ENCODE measurements around the gene LRP1. TPM values are rescaled to one million over a fixed set of nuclear protein-coding genes. Genes with fewer than 3 reads are reported as not detected.
A peak's percentile ranks its signal among the peaks of the same experiment; 100 is the strongest.

The LRP1 gene
- total and polyA plus RNA-seq, 2 of the 13 experiments (the other 11 are each of a cell fraction or from before 2014, with no cell fraction given): 14.7 to 30.8 TPM

DNA sequence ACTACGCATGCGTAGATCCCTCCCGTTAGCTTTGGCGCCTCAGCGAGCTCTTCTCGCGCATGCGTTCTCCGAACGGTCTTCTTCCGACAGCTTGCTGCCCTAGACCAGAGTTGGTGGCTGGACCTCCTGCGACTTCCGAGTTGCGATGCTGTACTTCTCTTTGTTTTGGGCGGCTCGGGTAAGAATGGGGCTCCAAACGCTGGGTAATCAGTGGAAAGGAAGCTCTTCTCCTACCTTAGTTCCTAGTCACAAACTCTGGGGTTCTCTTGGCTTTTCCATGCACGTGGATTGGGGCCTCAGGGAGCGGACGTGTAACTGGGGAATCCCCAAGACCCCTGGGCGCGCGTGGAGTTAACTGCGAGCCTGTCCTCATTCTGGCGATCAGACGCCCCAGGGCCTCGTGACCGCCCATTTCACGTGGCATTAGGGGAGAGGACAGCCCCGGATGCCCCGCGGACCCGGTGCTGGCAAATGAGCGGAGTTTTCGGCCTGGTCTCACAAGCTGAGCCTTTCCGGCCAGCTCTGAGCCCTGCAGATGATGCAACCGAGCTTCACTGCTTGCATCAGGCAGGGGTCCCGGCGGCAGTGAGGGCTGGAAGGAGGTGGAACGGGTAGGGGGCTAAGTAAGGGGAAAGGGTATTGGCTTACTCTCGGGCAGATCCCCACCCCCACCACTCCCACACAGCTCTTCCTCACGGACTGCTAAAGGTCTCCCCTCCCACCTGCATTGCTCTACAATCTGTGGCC lies 101.5 kb downstream of the LRP1 start, which contains the start of gene SHMT2 (continued):
- TF ChIP-seq HMGXB3 (CRISPR knock-in tag; IDR thresholded peaks at IDR 0.05; ENCODE audit: borderline replicate concordance): peak; percentile 95
- no peak for TF ChIP-seq ZNF549 (CRISPR knock-in tag; IDR thresholded peaks at IDR 0.05)
- TF ChIP-seq, protein P1, sequence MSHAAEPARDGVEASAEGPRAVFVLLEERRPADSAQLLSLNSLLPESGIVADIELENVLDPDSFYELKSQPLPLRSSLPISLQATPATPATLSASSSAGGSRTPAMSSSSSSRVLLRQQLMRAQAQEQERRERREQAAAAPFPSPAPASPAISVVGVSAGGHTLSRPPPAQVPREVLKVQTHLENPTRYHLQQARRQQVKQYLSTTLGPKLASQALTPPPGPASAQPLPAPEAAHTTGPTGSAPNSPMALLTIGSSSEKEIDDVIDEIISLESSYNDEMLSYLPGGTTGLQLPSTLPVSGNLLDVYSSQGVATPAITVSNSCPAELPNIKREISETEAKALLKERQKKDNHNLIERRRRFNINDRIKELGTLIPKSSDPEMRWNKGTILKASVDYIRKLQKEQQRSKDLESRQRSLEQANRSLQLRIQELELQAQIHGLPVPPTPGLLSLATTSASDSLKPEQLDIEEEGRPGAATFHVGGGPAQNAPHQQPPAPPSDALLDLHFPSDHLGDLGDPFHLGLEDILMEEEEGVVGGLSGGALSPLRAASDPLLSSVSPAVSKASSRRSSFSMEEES (CRISPR knock-in tag; IDR thresholded peaks at IDR 0.05): peak; percentile 79
- TF ChIP-seq, protein P2, sequence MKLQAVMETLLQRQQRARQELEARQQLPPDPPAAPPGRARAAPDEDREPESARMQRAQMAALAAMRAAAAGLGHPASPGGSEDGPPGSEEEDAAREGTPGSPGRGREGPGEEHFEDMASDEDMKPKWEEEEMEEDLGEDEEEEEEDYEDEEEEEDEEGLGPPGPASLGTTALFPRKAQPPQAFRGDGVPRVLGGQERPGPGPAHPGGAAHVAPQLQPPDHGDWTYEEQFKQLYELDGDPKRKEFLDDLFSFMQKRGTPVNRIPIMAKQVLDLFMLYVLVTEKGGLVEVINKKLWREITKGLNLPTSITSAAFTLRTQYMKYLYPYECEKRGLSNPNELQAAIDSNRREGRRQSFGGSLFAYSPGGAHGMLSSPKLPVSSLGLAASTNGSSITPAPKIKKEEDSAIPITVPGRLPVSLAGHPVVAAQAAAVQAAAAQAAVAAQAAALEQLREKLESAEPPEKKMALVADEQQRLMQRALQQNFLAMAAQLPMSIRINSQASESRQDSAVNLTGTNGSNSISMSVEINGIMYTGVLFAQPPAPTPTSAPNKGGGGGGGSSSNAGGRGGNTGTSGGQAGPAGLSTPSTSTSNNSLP (IDR thresholded peaks at IDR 0.05; ENCODE audit: low read depth, low read length): no peak
- TF ChIP-seq ZNF441 (CRISPR knock-in tag; IDR thresholded peaks at IDR 0.05; ENCODE audit: borderline replicate concordance): no peak
- no peak for TF ChIP-seq DPF2 (CRISPR knock-in tag; IDR thresholded peaks at IDR 0.05; ENCODE audit: borderline replicate concordance, low read depth)
- TF ChIP-seq ATF2 (CRISPR knock-in tag; IDR thresholded peaks at IDR 0.05): peak; percentile 58; the same call in 1 of the 2 replicates
- no peak for TF ChIP-seq FOXM1 (CRISPR knock-in tag; IDR thresholded peaks at IDR 0.05)
- no peak for TF ChIP-seq ZNF570 (CRISPR knock-in tag; IDR thresholded peaks at IDR 0.05; ENCODE audit: borderline replicate concordance)
- TF ChIP-seq KLF11 (CRISPR knock-in tag; IDR thresholded peaks at IDR 0.05): no peak
- TF ChIP-seq ZFP41 (CRISPR knock-in tag; IDR thresholded peaks at IDR 0.05; ENCODE audit: borderline replicate concordance): peak; percentile 55; the same call in 1 of the 2 replicates
- TF ChIP-seq NONO (IDR thresholded peaks at IDR 0.05): no peak
- peak; percentile 61 for TF ChIP-seq NONO (CRISPR knock-in tag; conservative IDR thresholded peaks at IDR 0.05)
- peak; percentile 76; the same call in 1 of the 2 replicates for TF ChIP-seq RFXAP (CRISPR knock-in tag; IDR thresholded peaks at IDR 0.05; ENCODE audit: borderline replicate concordance)
- peak; percentile 43; the same call in 1 of the 2 replicates for TF ChIP-seq ZNF788 (CRISPR knock-in tag; IDR thresholded peaks at IDR 0.05; ENCODE audit: borderline replicate concordance)
- peak; percentile 51; the same call in 1 of the 2 replicates for TF ChIP-seq ZSCAN9 (CRISPR knock-in tag; IDR thresholded peaks at IDR 0.05; ENCODE audit: borderline replicate concordance)
- no peak for TF ChIP-seq NR2F6 (IDR thresholded peaks at IDR 0.05)
- no peak for TF ChIP-seq NR2F6 (CRISPR knock-in tag; IDR thresholded peaks at IDR 0.05)

Data from HepG2 (cell line).